ENCODE data around the gene TMEM47.

Gene TMEM47

DNA sequence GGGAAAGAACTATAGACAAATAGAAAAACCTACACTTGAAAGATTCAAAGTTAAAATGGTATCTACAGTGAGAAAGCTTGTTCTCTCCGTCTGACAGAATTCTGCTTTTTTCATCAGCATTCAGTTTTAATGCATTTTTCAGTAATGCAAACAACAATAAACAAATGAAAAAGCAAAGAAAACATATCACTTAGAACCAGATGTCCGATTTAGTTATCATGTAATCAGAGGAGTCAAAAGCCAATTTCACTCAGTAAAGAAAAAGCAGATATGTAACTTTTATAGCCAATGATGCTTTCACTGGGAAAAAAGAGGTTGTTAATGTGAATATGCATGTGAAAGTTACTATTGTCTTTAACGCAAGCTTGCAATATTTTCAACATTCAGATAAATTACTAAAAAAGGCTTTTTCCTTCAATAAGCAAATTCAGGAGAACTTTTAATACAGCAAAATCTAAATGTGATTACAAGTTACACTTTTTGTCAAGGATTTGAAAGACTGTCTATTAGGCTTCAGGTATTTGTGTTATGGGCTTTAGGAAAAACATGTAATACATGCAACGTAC lies 70.7 kb downstream of the TMEM47 start:
- no peak for DNase-seq (ENCODE audit: low read depth in 2 of 2, low spot score in 1 of 2)

GRCh38 chrX:34585561-34585960 lies 71.5 kb downstream of the TMEM47 start:
- DNase-seq (ENCODE audit: low read depth in 2 of 2, low spot score in 1 of 2): no peak

DNA sequence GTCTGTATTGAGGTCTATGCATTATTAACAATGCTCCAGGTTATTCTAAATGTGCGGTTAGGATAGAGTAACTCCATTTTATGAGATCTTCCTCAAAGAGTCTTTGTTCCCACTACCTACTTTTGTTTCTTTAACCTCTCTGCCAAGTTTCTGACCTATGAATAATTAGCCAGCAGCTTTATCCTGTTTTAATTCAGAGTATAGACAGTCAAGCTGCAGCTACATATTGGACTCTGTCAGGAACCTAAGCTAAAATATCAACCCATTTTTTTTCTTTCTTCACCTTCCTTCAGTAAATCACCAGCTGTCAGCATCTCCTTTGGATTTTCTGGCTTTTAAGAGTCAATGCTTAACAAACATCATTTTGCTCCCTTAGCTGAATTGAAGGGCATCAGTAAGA lies 72.3 kb downstream of the TMEM47 start:
- DNase-seq (ENCODE audit: low read depth in 2 of 2, low spot score in 1 of 2): no peak

- no peak for DNase-seq (ENCODE audit: low read depth in 2 of 2, low spot score in 1 of 2)
Observed at GRCh38 chrX:34580069-34580468, 77.0 kb downstream of the TMEM47 start.

GRCh38 chrX:34578237-34578636 lies 78.8 kb downstream of the TMEM47 start:
- no peak for DNase-seq (ENCODE audit: low read depth in 2 of 2, low spot score in 1 of 2)
